NCI-H1694 (cell line): ENCODE data around the gene USP49.

ENCODE experiments used
- DNase-seq: peaks from one replicate; lab custom pipeline; 2025; lab: John Stamatoyannopoulos, UW

The USP49 gene

DNA sequence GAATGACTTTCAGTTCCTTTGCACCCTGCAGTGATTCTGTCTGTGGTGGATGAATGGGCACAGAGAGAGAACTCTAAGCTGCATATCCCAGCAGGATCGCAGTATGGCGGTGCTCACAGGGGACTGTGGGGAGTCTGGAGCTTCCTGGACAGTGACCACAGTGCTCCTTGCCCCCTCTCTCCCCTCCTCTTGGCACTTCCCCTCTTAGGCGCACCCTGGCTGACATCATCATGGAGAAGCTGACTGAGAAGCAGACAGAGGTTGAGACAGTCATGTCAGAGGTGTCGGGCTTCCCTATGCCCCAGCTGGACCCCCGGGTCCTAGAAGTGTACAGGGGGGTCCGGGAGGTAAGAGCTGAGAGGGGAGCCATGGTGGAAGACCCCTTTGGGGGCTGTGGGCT, 34.7 kb upstream of the USP49 start:
- no peak for DNase-seq

GRCh38 chr6:41927253-41927652, 32.1 kb upstream of the USP49 start:
- no peak for DNase-seq

- DNase-seq: no peak
Observed at GRCh38 chr6:41922154-41922553, 27.0 kb upstream of the USP49 start.

DNA sequence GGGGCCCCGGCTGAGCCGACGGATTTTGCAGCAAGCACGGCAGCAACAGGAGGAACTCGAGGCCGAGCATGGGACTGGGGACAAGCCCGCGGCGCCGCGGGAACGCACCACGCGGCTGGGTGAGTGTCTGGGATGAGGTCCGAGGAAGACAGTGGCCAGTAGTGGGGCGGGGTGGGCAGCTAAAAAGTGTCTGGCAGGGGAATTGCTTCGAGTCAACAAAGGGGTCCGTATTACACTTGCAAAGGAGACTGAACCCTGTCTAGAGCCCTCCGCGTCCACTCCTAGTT, 26.5 kb upstream of the USP49 start:
- DNase-seq: no peak

DNA sequence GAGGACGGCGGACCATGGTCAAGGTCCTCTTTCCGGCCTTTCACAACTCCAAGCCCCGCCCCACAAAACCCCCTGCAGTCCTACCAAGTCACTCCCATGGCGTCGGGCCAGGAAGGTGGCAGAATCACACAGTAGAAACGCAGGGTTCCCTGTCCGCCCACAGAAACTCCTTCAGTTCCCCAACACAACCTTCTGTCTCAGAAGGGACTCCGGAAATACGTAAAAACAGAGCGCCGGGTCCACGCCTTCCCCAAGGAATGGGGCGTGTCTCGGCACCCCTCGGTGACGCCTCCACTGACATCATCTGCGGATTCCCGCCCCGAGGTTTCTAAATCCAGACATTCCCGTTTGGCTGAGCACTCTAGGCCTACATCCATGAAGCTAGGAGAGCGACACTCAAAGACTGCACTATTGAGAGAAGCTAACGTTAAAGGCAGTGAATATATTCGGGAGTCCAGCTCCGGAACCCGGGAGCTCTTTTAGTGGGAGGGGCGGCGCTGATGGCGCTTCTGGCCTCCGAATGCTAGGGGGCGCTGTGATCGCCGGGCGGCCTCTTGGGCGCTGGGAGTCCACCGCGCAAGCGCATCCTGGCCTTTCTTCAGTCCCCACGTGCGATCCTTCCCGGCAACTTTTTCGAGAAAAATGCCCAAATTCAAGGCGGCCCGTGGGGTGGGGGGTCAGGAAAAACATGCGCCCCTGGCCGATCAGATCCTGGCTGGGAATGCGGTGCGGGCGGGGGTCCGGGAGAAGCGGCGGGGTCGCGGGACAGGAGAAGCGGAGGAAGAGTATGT, 25.9 kb upstream of the USP49 start, which contains the start of the genes BYSL and MED20:
Gene BYSL (plus strand): TSS at position 579 of the 791 bp plus-strand sequence. CDS start 64 bp downstream, at position 643.
Gene MED20 (minus strand): TSS at position 219 of the 791 bp plus-strand sequence. CDS start 121 bp downstream, at position 98.
- DNase-seq: peak; percentile 84

DNA sequence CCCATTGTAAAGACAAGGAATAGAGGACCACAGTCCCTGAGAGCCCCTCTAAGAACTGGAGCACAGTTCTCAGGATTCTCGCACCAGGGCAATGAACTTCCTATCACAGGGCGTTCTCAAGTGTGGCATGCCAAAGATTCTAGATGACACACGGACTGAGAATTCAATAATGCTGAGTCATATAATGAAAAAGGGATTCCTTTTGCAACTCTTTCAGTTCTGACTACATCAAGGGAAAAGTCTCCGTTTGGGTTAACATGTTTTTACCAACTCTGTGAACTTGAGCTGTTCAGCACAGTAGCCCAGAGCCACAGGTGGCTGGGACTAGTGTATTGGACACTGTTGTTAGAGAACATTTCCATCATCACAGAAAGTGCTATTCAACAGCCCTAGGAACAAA, 22.4 kb upstream of the USP49 start:
- DNase-seq: no peak

GRCh38 chr6:41914869-41915530, 19.8 kb upstream of the USP49 start:
- DNase-seq: no peak

DNA sequence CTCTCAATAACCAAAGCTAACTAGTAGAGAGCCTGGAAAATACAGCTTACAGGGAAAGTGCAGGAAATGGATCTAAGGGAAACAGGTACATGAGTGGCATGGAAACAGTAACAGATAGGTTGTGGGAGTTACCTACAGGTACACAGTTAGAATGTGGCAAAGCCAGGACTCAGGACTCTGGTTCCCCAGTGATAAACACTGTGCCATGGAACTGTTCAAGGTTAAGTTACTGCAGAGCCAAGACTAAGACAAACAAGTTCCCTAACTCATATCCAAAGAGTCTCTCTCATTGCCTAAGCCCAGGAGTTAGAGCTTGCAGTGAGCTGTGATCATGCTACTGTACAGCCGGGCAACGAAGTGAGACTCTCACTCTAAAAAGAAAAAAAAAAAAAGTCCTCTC, 19.2 kb upstream of the USP49 start:
- no peak for DNase-seq

GRCh38 chr6:41909727-41910126, 14.6 kb upstream of the USP49 start:
- no peak for DNase-seq

DNA sequence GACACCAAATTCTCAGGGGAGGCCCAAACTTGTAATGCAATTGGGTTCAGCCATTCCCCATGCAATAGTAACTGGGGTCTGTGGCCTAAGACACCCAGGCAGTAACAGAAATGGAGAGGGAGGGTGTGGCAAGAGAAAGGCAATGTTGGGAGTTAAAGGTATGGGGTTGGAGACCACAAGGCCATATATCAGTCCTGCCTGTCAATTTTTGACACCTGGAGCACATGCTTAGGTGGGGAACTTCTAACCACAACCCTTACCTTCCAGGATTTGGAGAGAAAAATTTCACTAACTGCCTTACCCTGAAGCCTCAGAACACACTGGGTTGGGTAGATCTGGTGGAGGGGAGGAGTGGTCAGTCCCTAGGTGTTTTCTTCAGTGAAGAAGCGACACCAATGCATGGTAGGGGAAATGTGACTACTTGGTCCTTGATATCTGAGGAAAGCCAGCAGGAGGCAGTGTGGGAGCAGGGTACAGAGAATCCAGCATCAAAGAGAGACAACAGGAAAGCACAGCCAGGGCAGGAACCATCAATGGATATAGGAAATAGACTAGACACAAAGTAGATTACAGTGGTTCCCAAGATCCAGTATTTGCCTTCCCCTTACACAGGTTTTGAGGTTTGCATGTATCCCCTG, 6.8 kb upstream of the USP49 start:
- no peak for DNase-seq

DNA sequence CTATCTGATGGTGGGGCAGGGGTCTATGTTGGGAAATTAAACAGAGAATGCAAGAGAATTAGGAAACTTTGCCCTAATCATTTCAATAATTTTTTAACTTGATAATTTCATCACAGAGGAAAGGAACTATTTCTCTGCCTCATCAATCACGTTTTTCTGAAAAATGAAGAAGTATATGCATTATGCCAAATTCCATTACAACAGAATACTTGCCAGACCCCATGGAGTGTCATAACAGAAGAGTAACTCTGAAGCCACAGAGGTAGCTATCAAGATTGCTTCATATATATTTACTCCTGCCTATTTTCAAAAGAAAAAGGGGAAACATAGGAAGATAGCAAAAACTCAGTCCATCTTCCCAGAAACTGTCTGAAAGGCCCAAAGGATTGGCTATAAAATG, 5.7 kb upstream of the USP49 start:
- DNase-seq: no peak

GRCh38 chr6:41896281-41896680, 1.1 kb upstream of the USP49 start:
- DNase-seq: no peak

GRCh38 chr6:41894366-41895299, 542 bp downstream of the USP49 start:
- no peak for DNase-seq

DNA sequence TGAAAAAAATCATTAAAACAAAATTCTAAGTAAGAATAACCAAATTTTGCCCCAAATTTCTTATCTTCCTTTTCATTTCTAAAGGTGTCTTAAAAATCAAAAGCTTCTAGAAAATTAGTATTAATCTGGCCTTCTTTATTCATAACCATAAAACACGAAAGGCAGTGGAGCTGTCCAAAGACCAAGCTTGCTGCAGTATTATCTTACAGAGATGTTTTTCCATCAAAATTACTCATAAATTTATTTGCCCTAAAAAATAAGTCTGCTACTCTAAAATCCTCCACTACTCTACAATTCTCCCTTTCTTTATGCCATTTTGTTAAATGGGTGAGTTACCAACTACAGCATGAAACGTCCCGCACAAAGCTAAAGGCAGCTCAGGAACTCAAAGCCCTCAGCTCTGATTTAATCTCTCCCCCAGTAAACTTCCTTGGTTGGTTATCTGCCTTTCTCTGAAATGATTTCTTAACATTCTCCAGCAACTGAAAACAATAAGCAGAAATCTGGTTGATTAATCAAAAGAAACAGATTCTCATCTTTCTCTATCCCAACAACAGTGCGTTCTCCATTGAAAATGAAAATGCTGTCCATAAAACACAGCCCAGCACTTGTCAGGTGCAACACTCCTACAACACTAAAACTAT, 2.1 kb downstream of the USP49 start:
- no peak for DNase-seq

DNA sequence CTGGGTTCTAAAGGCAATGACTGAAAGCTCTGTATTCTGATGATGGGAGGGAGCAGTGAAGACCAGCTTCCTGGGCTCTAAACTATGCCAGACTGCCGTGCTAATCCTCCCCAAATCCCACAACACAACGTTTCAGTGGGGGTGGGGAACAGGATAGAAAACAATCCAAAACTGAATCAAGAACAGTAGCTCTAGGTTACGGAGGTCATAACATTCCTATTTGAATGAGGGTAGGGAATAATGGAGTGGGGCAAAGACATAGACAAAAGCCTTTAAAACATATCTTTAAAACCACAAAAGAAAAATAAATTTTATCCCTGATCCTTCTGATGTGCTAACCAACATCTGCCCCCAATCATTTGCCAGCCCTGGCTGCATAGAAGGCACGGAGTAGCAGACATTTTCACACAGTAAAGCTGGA, 7.8 kb downstream of the USP49 start:
- DNase-seq: no peak

GRCh38 chr6:41885930-41886329, 9.2 kb downstream of the USP49 start:
- DNase-seq: no peak

DNA sequence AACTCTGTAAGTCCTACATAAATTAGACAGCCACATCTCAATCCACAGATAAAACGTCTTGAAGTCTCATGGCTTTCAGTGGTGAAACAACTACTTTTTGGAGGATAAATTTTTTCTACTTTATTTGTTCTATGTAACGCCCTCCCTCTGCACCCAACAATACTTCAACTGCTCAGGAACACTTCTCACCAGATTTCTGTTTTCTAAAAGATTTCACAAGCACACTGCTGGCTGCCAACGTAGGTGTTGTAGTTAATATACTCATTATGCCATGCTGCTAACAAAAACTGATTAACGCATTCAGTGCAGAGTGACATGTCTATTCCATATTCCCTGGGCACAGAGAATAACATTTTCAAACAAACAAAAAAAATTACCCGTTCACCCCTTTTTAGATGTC, 10.2 kb downstream of the USP49 start:
- DNase-seq: no peak

GRCh38 chr6:41881506-41881905, 13.7 kb downstream of the USP49 start:
- no peak for DNase-seq

DNA sequence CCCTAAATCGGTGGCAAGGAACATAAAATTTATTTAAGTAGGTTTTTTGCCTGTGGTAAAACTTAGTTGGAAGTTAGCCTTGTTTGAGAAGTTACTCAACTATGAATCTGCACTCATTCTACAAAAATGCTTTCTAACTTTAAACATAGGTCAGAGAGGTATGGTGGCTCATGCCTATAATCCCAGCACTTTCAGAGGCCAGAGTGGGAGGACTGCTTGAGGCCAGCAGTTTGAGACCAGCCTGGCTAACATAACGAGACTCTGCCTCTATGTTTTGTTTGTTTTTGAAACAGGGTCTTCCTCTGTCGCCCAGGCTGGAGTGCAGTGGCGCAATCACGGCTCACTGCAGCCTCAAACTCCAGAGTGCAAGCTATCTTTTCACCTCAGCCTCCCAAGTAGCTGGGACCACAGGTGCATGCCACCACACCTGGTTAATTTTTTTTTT, 16.2 kb downstream of the USP49 start:
- no peak for DNase-seq

DNA sequence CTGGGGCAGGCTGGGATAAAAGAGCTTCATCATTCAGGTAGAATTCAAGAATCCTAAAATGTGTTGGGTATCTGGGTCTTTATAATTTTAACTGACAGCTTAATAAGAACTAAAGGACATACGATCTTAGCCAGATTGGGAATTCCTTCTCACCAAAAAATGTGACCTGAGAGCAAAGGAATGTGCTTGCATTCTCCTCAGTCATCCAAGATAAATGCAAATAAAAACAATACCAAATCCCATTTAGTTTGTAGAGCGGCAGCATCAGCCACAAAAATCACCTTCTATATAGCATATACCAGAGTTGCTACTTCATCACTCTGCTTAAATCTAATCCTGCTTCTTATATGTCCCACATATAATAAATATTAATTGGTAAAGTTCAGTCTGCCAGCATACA, 16.9 kb downstream of the USP49 start:
- DNase-seq: no peak

DNA sequence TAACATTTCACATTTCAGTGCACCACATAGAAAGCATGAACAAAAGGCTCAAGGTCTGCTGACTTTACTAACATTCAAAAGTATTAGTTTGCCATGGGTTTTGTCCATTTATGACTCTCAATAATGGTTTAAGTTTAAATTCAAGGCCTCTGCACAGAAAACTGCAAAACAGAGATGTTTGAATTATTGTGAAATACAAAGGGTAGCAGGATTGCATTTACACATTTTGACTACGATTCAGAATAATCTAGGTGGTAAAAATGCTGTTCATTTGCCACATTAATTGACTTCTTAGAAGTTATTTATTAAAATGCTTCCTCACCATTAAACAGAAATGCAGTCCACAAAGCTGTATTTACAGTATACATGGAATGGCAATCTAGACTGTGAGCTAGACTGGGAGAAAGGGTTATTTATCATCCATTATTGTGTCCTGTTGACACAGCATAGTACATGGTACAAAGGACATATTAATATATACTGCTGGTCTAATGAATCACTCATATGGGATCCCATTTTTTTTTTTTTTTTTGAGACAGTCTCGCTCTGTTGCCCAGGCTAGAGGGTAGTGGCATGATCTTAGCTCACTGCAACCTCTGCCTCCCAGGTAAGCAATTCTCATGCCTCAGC, 18.0 kb downstream of the USP49 start:
- no peak for DNase-seq
